ENCODE results near the gene NHLRC3.

GRCh38 chr13:39095500-39095899, 57.2 kb downstream of the NHLRC3 start:
- TF ChIP-seq GATA3 (IDR thresholded peaks at IDR 0.05; ENCODE audit: low read depth, low read length) (no peak), GATA2 (IDR thresholded peaks at IDR 0.05; ENCODE audit: low read depth, low read length) (no peak)

Data from SH-SY5Y (cell line).